Spleen (tissue), 7 donors: Measurements from ENCODE around the gene DMD.

Source experiments
- CTCF ChIP-seq, 11 experiments: fragments of 200-600 bp in 7 of 11; fragments of 450-650 bp in 4 of 11; sonication (generic) in 4 of 11; IDR thresholded peaks in 8 of 11; conservative IDR thresholded peaks in 3 of 11; 1 replicate in 7 of 11; 2 replicates in 4 of 11; pipeline versions ENCODE4 v1.4.0 to v1.8.0; 2016 to 2021; ENCODE audit warnings: antibody characterized with exemption in 11 of 11, inconsistent platforms in 4 of 11, mild to moderate bottlenecking in 1 of 11
- POLR2A ChIP-seq, 3 donors: fragments of 450-650 bp; IDR thresholded peaks; one replicate each; pipeline ENCODE4 v1.5.1; 2017; ENCODE audit warnings: antibody characterized with exemption in 3 of 3, mild to moderate bottlenecking in 1 of 3
- POLR2AphosphoS5 ChIP-seq, 3 donors: sonication (generic); formaldehyde crosslinking; IDR thresholded peaks; one replicate each; pipeline ENCODE4 v1.5.1; 2017; ENCODE audit warnings: antibody characterized with exemption in 3 of 3
- donor health status: DM: no; HTN: no; CAD: no; lungs with moderate emphysema.
- donor health status: DM: no; HTN: no; CAD: no.
- donor health status: DM: no; HTN: no; CAD: no.

DNA sequence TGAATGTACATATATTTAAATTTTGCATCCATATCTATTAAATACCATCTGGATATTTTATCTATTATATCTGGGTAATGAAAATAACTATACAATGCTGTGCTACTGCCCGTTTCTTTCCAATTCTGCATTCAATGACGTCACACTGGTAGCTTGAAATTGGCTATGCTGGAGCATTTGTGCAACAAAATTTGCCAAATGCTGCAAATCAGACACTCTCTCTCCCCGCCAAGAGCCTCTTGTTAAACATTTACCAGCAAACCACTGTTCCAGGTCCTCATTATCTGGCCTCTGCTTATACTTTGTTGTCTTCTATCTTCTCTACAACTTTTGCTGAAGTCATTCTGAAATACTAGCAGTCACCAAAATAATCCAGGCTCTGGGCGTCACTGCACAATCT is 1201.1 kb downstream of the DMD start:
- TF ChIP-seq CTCF (IDR thresholded peaks at IDR 0.05 in 8 of 11, conservative IDR thresholded peaks at IDR 0.05 in 3 of 11) = no peak
- TF ChIP-seq POLR2A (IDR thresholded peaks at IDR 0.05) = no peak
- no peak for TF ChIP-seq POLR2AphosphoS5 (IDR thresholded peaks at IDR 0.05)
